ENCODE results near the gene GAS6. TPM values are rescaled to one million over a fixed set of nuclear protein-coding genes. Genes with fewer than 3 reads are reported as not detected.

The GAS6 gene
- total RNA-seq, 1 experiment from 2014 or later, result 93.8 TPM

- H3K79me2 ChIP-seq (ENCODE audit: low read depth), result no peaks in the 10 kb centered on the region
- H3K36me3 ChIP-seq (ENCODE audit: low read depth), result no peaks in the 10 kb centered on the region
- no peaks in the 10 kb centered on the region for H4K20me1 ChIP-seq (ENCODE audit: insufficient read depth)
- H3F3A ChIP-seq (ENCODE audit: insufficient read depth, low read depth), result no peaks in the 10 kb centered on the region
- TF ChIP-seq EZH2 (IDR thresholded peaks at IDR 0.05; ENCODE audit: low read depth) (no peak), CTCF (conservative IDR thresholded peaks at IDR 0.05) (no peak)
- no peak for DNase-seq
- no peaks in the 10 kb centered on the region for H3K9me3 ChIP-seq (ENCODE audit: insufficient read depth, low read depth)
- H3K9me2 ChIP-seq (ENCODE audit: insufficient read depth), result no peaks in the 10 kb centered on the region
- ChIA-PET CTCF (no interaction called here), POLR2A (ENCODE audit: unreplicated experiment) (interaction anchor here (0.6 to 0.7 kb wide), 2 partner anchors 47 to 741 kb away, joined by 5 to 6 read pairs; no protein-coding TSS in a partner anchor)
- no peak overlapping the region for H3K27ac ChIP-seq
- TSS peak; percentile 75 for BruUV-seq (replicated peaks)
- intact Hi-C loops (cut with micrococcal nuclease; ENCODE audit: unreplicated experiment), result no loop called here
- no peak overlapping the region for H3K4me2 ChIP-seq
- H3K4me3 ChIP-seq, result no peak overlapping the region
- no peaks in the 10 kb centered on the region for H3K27me3 ChIP-seq (ENCODE audit: insufficient read depth, low read depth)
- H2AFZ ChIP-seq, result no peak overlapping the region
- no peaks in the 10 kb centered on the region for H3K4me1 ChIP-seq (replicated peaks; ENCODE audit: insufficient read depth)
Measured at GRCh38 chr13:113907635-113908617, 44.0 kb upstream of the GAS6 start.

GRCh38 chr13:113906571-113906970, 42.7 kb upstream of the GAS6 start:
- Histone ChIP-seq H3K4me2 (no peak overlapping the region), H3K27me3 (ENCODE audit: insufficient read depth, low read depth) (no peaks in the 10 kb centered on the region), H3K4me1 (replicated peaks; ENCODE audit: insufficient read depth) (no peaks in the 10 kb centered on the region), H3K79me2 (ENCODE audit: low read depth) (no peaks in the 10 kb centered on the region), H3K9me3 (ENCODE audit: insufficient read depth, low read depth) (no peaks in the 10 kb centered on the region), H4K20me1 (ENCODE audit: insufficient read depth) (no peaks in the 10 kb centered on the region), H2AFZ (no peak overlapping the region), H3K9me2 (ENCODE audit: insufficient read depth) (no peaks in the 10 kb centered on the region), H3K36me3 (ENCODE audit: low read depth) (no peaks in the 10 kb centered on the region), H3F3A (ENCODE audit: insufficient read depth, low read depth) (no peaks in the 10 kb centered on the region), H3K27ac (no peak overlapping the region), H3K4me3 (no peak overlapping the region)
- no peak for DNase-seq
- no TSS peak for BruUV-seq (replicated peaks)
- intact Hi-C loops (cut with micrococcal nuclease; ENCODE audit: unreplicated experiment), result no loop called here
- TF ChIP-seq CTCF (conservative IDR thresholded peaks at IDR 0.05), result no peak
- TF ChIP-seq EZH2 (IDR thresholded peaks at IDR 0.05; ENCODE audit: low read depth), result no peak
- CTCF ChIA-PET, result no interaction called here
- POLR2A ChIA-PET (ENCODE audit: unreplicated experiment), result no interaction called here

GRCh38 chr13:113905942-113906341, 42.1 kb upstream of the GAS6 start:
- Histone ChIP-seq H3K27ac (no peak overlapping the region), H3K36me3 (ENCODE audit: low read depth) (no peaks in the 10 kb centered on the region), H3K27me3 (ENCODE audit: insufficient read depth, low read depth) (no peaks in the 10 kb centered on the region), H3K4me3 (no peak overlapping the region), H3K4me2 (no peak overlapping the region), H3K4me1 (replicated peaks; ENCODE audit: insufficient read depth) (no peaks in the 10 kb centered on the region), H3K9me2 (ENCODE audit: insufficient read depth) (no peaks in the 10 kb centered on the region), H4K20me1 (ENCODE audit: insufficient read depth) (no peaks in the 10 kb centered on the region), H3F3A (ENCODE audit: insufficient read depth, low read depth) (no peaks in the 10 kb centered on the region), H3K79me2 (ENCODE audit: low read depth) (no peaks in the 10 kb centered on the region), H2AFZ (no peak overlapping the region), H3K9me3 (ENCODE audit: insufficient read depth, low read depth) (no peaks in the 10 kb centered on the region)
- DNase-seq, result no peak
- ChIA-PET POLR2A (ENCODE audit: unreplicated experiment) (no interaction called here), CTCF (no interaction called here)
- no TSS peak for BruUV-seq (replicated peaks)
- TF ChIP-seq EZH2 (IDR thresholded peaks at IDR 0.05; ENCODE audit: low read depth), result no peak
- no peak for TF ChIP-seq CTCF (conservative IDR thresholded peaks at IDR 0.05)
- intact Hi-C loops (cut with micrococcal nuclease; ENCODE audit: unreplicated experiment), result no loop called here

All from PC-9 (cell line).